Measurements from ENCODE around the gene MYOT.
"Not testable (repeated sequence)": the region's sequence is repeated elsewhere in the genome, so short reads cannot be mapped to it uniquely, and the experiment has no call there.

The MYOT gene

GRCh38 chr5:137856201-137856600 is 11.5 kb upstream of the MYOT start:
- no peak for DNase-seq (ENCODE audit: low read depth, low spot score)

- DNase-seq (ENCODE audit: low read depth, low spot score): no peak
These were observed 10.5 kb upstream of the MYOT start for GRCh38 chr5:137856916-137857862.

- no peak for DNase-seq (ENCODE audit: low read depth, low spot score)
These were observed 9.3 kb upstream of the MYOT start for GRCh38 chr5:137858223-137858916.

GRCh38 chr5:137858954-137859353 is 8.7 kb upstream of the MYOT start:
- no peak for DNase-seq (ENCODE audit: low read depth, low spot score)

- DNase-seq (ENCODE audit: low read depth, low spot score): no peak
These were observed 5.4 kb upstream of the MYOT start for GRCh38 chr5:137862251-137862650.

GRCh38 chr5:137863653-137864052 is 4.0 kb upstream of the MYOT start:
- not testable (repeated sequence) for DNase-seq (ENCODE audit: low read depth, low spot score)

GRCh38 chr5:137866541-137867388 is 895 bp upstream of the MYOT start:
- DNase-seq (ENCODE audit: low read depth, low spot score): no peak

GRCh38 chr5:137870647-137871339 is 3.1 kb downstream of the MYOT start:
- no peak for DNase-seq (ENCODE audit: low read depth, low spot score)

- no peak for DNase-seq (ENCODE audit: low read depth, low spot score)
These were observed 3.9 kb downstream of the MYOT start for GRCh38 chr5:137871571-137871970.

- no peak for DNase-seq (ENCODE audit: low read depth, low spot score)
These were observed 4.8 kb downstream of the MYOT start for GRCh38 chr5:137872466-137872865.

- no peak for DNase-seq (ENCODE audit: low read depth, low spot score)
These were observed 8.4 kb downstream of the MYOT start for GRCh38 chr5:137876101-137876500.

- no peak for DNase-seq (ENCODE audit: low read depth, low spot score)
These were observed 12.7 kb downstream of the MYOT start for GRCh38 chr5:137880313-137880712.

GRCh38 chr5:137887831-137888230 is 20.2 kb downstream of the MYOT start:
- no peak for DNase-seq (ENCODE audit: low read depth, low spot score)

GRCh38 chr5:137888466-137888862 is 20.8 kb downstream of the MYOT start:
- DNase-seq (ENCODE audit: low read depth, low spot score): no peak

- peak; percentile 49 for DNase-seq (ENCODE audit: low read depth, low spot score)
These were observed 21.5 kb downstream of the MYOT start, which contains the start of gene PKD2L2 for GRCh38 chr5:137888863-137889759. Gene PKD2L2, plus strand, starts transcription at chr5:137889457. Its CDS starts 35 bp downstream, at chr5:137889492.

GRCh38 chr5:137890845-137891244 is 23.2 kb downstream of the MYOT start:
- DNase-seq (ENCODE audit: low read depth, low spot score): no peak

GRCh38 chr5:137891849-137892248 is 24.2 kb downstream of the MYOT start:
- no peak for DNase-seq (ENCODE audit: low read depth, low spot score)

GRCh38 chr5:137894586-137894985 is 26.9 kb downstream of the MYOT start:
- no peak for DNase-seq (ENCODE audit: low read depth, low spot score)

GRCh38 chr5:137896560-137896959 is 28.9 kb downstream of the MYOT start:
- no peak for DNase-seq (ENCODE audit: low read depth, low spot score)

- no peak for DNase-seq (ENCODE audit: low read depth, low spot score)
These were observed 31.8 kb downstream of the MYOT start for GRCh38 chr5:137899493-137899892.

All from brain pericyte (primary cell).